Measurements from ENCODE around the gene CEND1.
"Not testable (repeated sequence)": the region's sequence is repeated elsewhere in the genome, so short reads cannot be mapped to it uniquely, and the experiment has no call there.

CEND1 gene

GRCh38 chr11:763549-764321 is 26.2 kb downstream of the CEND1 start:
- no peak for DNase-seq (ENCODE audit: low read depth in 2 of 2)

- DNase-seq (ENCODE audit: low read depth in 2 of 2), result no peak
Observed at GRCh38 chr11:763073-763463, 26.8 kb downstream of the CEND1 start.

GRCh38 chr11:762421-763072 is 27.3 kb downstream of the CEND1 start:
- DNase-seq (ENCODE audit: low read depth in 2 of 2), result no peak

GRCh38 chr11:761526-762108 is 28.3 kb downstream of the CEND1 start:
- DNase-seq (ENCODE audit: low read depth in 2 of 2), result no peak

- no peak for DNase-seq (ENCODE audit: low read depth in 2 of 2)
Observed at GRCh38 chr11:760236-760635, 29.7 kb downstream of the CEND1 start.

GRCh38 chr11:749731-750130 is 40.2 kb downstream of the CEND1 start:
- no peak for DNase-seq (ENCODE audit: low read depth in 2 of 2)

- no peak for DNase-seq (ENCODE audit: low read depth in 2 of 2)
Observed at GRCh38 chr11:748007-748359, 41.9 kb downstream of the CEND1 start.

- DNase-seq (ENCODE audit: low read depth in 2 of 2), result peak; percentile 85 to 92
Observed at GRCh38 chr11:747158-748006, 42.5 kb downstream of the CEND1 start, which contains the start of gene TALDO1. Gene TALDO1 (plus strand): TSS chr11:747464. CDS start chr11:747482, 18 bp downstream.

- peak in 1 of 2 donors; percentile 13 for DNase-seq (ENCODE audit: low read depth in 2 of 2)
Observed at GRCh38 chr11:746289-747157, 43.4 kb downstream of the CEND1 start.

- no peak for DNase-seq (ENCODE audit: low read depth in 2 of 2)
Observed at GRCh38 chr11:745428-745827, 44.5 kb downstream of the CEND1 start.

- DNase-seq (ENCODE audit: low read depth in 2 of 2), result no peak
Observed at GRCh38 chr11:742571-743201, 47.2 kb downstream of the CEND1 start.

GRCh38 chr11:742156-742546 is 47.7 kb downstream of the CEND1 start:
- DNase-seq (ENCODE audit: low read depth in 2 of 2), result no peak

GRCh38 chr11:737899-738298 is 52.0 kb downstream of the CEND1 start:
- not testable (repeated sequence) for DNase-seq (ENCODE audit: low read depth in 2 of 2)

GRCh38 chr11:737366-737765 is 52.5 kb downstream of the CEND1 start:
- DNase-seq (ENCODE audit: low read depth in 2 of 2), result no peak
